HG02885 (cell line): ENCODE measurements around the gene NUBP1.
"Not testable (repeated sequence)": the region's sequence is repeated elsewhere in the genome, so short reads cannot be mapped to it uniquely, and the experiment has no call there.

Experiments used
- ATAC-seq: cut with Tn5 transposase; IDR thresholded peaks from one replicate; pipeline ENCODE4 v1.9.1; 2021; ENCODE audit warnings: mild to moderate bottlenecking; ENCODE audit not compliant: unreplicated experiment, poor library complexity

Gene NUBP1

DNA sequence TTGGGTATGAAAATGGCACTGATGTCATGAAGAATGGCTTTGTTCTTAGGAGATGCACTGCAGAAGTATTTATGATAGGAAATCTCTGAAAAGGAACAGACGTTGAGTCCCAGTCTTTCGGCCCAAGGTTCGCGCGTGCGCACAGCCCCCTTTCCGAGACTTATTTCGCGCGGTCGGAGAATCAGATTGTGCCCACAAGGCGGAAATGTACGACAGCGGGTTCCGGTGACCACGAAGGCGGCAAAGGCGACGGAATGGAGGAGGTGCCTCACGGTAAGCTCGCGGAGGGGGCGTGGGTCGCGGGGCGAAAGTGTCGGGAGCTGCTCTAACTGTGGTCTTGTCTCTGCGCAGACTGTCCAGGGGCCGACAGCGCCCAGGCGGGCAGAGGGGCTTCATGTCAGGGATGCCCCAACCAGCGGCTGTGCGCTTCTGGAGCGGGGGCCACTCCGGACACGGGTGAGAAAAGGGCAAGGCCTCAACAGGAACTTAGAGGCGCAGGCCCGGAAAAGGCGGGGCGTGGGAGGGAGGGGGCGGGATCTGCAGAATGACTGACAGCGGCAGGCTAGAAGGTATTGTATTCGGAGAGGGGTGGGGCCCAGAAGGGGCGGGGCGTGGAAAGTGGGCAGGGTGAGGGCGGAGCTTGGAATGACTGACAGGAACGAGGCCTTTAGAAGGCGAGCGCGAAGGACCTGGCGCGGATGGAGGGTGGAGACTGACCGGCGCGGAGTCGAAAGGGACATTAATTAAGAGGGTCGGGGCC, at the start of gene NUBP1:
TSS of gene NUBP1 (plus strand) at position 233 of the 760 bp plus-strand sequence. CDS start at position 255, 22 bp downstream.
- ATAC-seq, result peak; percentile 86

DNA sequence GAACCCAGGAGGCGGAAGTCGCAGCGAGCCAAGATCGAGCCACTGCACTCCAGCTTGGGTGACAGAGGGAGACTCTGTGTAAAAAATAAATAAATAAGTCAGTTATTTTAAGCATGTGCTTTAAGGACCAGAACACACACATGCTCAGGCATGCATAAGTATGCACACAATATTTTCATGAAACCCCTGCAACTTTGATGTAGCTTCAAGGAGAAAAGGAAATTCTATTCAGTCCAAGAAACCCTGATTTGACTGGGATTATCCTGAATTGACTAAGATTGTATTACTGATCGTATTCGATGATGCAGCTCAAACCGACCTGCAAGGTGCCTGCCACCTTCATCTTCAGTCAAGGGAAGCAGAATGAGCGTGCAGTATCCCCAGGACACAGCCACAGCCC, 49.8 kb upstream of the NUBP1 start:
- ATAC-seq, result no peak

DNA sequence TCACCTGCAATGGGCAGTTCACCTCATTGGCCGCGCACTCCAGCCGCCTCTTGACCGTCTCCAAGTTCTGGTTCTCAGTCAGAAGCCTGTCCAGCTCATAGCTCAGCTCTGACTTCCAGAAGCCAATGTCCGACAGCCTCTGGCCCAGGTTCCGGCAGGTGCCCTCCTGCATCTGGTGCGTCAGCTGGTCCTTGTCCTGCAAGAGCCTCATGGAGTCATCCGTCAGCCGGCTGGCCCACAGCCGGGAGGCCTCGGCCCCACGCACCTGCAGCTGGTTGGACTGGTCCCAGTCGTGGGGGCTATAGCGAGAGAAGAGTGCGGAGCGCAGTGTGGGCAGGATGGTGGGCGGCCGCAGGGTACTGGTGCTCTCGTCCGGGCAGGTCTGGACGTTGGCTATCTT, 49.3 kb upstream of the NUBP1 start:
- no peak for ATAC-seq

DNA sequence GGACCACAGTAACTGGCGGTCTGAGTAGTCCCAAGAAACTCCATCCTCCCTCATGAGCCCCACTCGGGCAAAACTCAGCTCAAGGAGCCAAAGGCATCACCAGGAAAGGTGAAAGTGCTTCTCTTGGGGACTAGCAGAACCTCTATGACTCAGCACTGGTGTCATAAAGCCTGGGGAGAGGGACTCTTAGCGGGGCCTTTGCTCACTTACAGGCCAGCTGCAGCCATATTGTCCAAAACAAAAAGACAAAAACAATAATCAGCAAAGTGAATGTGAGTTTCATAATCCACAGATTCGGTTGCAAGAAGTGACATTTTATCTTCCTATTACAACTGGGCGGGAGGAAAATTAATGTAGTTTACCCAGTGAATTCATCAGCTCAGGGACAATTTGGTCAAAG, 48.8 kb upstream of the NUBP1 start, which contains the start of gene TEKT5:
TSS of gene TEKT5 (minus strand) at position 101 of the 400 bp plus-strand sequence. CDS start at position 44, 57 bp downstream.
- no peak for ATAC-seq

DNA sequence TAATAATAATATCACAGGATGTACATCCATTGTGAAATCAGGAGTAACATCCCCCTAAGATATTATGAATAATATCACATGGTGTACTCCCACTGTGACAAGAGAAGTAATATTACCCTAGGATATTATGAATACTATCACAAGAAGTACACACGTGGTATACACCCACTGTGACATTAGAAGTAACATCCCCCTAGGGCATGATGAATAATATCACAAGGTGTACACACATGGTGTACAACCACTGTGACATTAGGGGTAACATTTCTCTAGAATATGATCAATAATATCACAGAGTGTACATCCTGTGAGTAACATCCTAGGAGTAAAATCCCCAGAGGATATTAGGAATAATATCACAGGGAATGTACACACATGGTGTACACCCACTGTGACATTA, 43.9 kb upstream of the NUBP1 start:
- no peak for ATAC-seq

DNA sequence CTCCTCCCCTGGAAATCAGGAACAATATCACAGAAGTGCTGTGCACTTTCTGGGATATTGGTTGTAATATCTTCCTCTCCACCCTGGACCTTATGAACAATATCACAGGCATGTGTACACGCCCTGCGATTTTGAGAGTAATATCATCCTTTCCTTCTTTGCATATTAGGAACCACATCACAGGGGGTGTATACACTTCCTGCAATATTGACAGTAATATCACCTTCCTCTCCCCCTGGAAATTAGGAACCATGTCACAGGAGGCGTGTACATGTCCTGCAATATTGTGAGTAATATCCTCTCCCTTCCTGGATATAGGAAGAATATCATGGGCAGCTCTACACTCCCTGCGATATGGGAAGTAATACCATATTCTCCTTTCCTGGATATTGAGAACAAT, 34.7 kb upstream of the NUBP1 start:
- no peak for ATAC-seq

DNA sequence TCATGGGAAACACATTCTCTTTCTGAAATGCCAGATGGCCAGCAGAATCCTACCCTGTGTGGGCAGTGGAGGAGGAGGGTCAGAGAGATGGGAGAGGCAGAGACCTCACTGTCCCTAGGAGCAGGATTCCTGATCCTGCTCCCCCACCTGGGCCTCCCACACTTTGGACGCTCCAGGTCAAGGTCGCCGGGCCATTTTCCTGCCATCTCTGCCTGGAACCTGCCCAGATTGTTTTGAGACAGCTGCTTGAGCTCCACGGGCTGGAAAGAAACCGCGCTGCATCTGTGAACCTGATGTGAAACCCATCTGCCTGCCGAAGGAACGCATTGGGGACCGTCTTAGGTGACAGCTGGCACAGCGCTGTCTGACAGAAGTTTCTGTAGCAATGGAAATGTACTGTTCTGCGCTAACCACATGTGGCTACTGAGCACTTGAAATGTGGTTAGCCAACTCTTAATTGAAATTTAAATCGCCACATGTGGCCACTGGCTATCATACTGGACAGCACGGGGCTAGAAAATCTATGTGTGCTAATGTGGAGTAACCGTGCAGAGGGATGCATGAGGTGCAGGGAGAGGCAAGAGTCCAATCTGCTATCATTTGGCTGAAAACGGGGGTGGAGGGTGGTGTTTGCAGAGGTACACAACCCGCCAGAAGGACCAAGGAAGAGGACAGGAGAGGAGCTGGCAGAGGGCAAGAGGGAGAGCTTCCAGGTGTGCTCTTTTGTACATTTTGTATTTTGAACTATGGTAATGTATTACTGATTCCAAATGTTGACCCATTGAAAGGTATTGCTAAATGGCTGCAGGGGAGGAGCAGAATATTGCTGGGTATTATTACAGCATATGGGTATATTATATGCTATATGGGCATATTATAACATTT, 15.4 kb upstream of the NUBP1 start:
- ATAC-seq, result no peak

DNA sequence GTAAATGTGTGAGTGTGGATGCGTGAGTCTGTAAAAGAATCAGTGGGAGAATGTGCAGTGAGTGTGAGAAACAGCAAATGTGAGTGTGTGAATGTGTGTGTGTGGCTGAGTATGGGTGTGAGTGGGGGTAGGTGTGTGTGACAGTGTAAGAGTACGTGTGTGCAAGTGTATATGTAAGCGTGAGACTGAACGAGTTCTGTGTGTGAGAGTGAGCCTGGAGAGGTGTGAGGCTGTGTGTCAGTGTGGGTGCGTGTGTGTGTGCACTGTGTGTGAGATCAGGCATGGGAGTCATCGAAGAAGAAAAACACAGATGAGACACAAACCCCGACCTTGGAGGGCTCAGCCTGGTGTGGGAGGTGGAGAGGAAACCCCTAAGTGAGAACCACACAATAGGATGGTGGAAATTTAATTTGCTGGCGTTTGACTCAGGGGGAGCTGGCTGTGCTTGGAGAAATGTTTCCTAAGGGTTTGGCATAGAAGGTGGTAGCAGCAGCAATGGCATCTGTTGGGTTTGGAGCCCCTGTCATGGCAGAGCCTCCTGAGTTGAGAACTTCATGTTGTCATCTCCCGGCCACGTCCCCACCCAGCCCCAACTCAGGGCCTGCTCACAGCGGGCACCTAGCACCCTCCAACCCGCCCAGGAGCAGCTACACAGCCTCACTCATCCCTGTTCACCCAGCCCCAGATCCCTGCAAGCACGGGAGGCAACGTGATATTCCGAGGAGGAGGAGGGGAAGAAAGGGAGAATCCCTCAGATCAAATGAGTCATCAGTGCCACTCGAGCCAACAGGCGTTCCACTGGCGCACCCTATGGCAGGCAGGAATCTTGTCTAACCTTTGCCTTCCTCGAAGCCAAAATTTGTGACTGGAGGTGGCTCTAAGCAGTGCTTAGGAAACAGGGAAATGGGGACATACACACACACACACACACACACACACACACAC, 14.3 kb upstream of the NUBP1 start:
- no peak for ATAC-seq

DNA sequence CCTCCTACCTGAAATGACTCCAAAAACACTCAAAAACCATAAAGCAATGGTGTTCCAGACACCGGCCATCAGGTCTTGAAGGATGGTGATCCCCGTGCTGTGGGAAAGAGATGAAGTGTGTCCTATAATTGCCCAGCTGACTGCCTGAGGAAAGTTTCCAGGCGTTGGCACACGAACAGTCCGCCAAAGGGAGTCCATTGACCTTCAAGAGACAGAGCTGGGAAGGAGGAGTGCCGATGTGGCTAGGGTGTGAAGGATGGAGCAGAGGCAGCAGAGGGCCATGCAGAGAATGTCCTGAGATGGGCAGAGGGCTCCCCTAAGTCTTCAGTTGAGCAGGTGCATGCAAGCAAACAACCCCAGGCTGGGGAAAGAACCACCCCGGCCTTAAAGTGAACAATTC, 11.9 kb upstream of the NUBP1 start:
- ATAC-seq, result no peak

DNA sequence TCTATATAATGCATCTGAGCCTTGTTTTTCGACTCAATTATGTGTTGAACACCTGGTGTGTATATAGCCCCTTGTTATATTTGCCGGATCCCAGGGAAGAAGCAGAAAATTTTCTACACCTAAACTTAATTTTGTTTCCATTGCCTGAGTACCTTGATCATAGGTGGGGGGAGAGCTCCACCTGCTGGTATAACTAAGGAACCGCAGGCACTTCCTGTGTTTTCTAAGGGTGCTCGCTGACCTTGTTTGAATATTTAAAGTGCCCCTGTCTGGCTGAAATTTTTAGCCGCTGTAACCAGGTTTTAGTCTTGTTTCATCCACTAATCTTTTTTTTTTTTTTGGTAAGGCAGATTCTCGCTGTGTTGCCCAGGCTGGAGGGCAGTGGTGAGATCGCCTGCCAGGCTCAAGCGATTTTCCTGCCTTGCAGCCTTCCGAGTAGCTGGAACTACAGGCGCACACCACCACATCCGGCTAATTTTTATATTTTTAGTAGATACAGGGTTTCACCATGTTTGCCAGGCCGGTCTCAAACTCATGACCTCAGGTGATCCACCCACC, 6.5 kb upstream of the NUBP1 start:
- peak; percentile 38 for ATAC-seq

DNA sequence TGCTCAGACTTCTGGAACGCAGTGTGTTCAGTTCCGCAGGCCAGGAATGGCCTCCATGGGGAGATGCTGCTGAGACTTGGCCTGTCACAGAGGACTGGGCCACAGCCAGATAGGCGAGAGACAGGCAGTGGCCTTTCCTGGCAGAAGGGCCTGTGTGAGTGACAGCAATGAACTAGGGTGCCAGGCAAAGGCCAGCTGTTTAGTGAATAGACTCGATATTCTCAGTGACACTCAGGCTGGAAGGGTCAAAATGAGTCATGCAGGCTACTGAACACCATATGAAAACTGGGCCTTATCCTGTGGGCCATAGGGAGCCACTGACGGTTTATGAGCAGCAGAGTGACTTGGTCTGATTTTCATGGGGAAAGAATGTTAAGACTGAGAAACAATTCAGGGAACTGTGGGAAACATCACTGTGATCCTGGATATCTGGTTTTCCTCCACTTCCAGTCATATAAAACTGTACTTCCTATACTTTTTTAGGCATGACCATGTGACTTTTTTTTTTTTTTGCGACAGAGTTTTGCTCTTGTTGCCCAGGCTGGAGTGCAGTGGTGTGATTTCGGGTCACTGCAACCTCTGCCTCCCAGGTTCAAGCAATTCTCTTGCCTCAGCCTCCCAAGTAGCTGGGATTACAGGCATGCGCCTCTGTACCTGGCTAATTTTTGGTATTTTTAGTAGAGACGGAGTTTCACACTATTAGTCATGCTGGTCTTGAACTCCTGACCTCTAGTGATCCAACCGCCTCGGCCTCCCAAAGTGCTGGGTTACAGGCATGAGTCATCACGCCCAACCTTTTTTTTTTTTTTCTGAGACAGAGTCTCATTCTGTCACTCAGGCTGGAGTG, 5.2 kb upstream of the NUBP1 start:
- ATAC-seq, result peak; percentile 69

DNA sequence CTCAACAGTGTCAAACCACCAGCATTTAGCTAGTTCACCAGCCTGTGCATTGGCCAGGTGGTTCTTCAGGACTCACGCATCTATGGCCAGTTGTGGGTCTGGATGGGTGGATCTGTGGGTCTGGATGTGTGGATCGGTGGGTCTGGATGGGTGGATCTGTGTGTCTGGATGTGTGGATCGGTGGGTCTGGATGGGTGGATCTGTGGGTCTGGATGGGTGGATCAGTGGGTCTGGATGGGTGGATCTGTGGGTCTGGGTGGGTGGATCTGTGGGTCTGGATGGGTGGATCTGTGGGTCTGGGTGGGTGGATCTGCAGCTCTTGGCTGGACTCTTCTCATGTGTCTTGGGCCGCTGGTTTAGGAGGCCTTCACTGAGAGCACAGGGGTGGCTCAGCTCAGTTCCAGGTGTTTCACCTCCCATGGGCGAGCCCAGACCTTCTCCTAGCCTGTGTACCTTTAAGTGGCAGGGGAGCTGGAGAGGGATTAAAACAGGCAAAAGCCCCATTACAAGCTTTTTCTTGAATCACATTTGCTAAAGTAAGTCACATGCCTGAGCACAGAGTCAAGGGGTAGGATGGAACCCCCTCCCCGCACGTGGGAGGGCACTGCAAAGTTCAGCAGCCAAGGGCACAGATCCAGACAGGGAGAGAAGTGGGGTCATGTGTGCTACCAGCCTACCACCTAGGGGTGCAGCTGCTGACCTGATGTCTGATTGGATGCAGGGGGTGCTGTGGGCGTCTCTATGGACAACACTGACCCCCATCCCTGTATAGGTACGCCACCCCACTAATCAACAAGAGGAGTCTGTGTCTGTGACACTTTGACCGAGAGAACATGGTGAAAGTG, 3.4 kb upstream of the NUBP1 start:
- no peak for ATAC-seq

DNA sequence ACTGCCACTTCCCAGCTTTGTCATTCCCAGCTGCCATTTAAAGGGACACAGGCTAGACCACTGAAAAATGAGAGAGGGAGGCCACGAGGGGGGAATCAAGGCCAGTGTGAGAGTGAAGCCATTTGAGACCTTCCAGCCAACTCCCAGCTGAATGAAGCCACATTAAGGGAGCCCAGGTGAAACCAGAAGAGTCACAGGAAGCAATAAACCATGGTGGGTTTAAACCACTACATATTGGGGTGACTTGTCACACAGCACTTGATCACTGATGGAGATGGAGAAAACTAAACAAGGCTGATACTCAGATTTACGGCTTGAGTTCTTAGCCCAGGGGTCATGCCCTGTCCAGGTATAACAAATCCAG, 2.8 kb upstream of the NUBP1 start:
- no peak for ATAC-seq

DNA sequence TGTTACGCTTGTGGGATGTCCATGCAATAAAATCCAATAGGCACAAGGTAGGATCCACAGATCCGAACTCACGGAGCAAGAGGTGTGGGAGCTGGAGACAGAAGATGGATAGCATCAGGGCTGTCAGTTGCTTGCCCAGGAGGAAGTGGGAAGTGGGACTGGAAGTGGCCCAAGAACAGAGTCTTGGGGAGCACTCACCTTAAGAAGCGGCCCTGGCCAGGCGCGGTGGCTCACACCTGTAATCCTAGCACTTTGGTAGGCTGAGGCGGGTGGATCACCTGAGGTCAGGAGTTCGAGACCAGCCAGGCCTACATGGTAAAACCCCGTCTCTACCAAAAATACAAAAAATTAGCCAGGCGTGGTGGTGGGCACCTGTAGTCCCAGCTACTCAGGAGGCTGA, 2.4 kb upstream of the NUBP1 start:
- not testable (repeated sequence) for ATAC-seq

DNA sequence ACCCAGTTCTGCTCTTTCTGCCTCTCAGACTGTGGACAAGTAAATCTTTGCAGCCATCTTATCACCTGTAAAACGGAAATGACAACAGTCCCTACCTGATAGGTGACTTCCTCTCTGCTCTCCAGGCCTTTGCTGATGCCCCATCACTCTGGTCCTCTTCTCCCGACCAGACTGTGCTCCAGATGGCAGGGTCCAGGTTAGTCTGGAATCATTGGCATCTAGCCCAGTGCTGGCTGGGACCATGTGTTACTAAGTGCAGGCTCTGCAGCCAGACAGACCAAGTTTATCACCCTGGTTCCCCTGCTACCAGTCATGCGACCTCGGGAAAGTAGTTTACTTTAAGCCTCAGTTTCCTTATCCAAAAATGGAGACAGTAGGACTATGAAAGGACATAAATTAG, 1.8 kb upstream of the NUBP1 start:
- no peak for ATAC-seq

DNA sequence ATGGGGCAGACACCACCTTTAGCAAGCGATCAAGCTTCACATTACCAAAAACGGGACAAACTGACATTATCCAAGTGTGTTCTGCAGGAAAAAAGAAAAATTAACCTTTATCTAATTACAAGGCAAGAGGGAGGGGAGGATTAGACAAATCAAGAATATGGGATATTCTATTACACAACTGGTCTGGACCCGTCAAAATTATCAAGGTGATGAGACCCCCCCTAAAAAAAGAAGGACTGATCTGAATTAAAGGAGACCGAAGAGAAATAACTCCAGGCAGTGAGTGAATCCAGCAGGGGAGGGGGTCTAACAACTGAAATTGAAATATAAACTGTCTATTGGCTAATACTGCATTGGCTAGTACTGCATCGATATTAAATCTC, 424 bp upstream of the NUBP1 start:
- no peak for ATAC-seq

DNA sequence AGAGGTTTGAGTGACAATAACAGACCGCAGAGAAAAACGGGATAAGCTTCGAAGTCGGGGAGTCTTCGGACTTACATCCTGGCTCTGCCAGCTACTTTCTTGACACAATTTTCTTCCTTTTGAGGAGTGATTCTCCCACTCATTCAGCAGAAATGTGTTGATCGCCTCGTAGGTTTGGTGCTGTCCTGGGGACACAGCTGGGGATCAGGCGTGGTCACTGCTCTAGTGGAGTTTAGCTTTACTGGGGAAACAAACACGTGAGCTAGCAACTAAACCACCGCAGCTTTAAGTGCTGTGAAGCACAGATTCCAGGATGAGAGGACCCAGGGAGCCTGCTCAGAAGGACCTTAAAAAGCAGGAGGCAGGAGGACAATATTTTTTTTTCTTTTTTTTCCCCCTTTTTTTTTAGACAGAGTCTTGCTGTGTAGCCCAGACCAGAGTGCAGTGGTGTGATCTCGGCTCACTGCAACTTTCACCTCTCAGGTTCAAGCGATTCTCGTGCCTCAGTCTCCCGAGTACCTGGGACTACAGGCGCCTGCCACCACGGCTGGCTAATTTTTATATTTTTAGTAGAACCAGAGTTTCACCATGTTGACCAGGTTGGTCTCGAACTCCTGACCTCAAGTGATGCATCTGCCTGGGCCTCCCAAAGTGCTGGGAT, 858 bp downstream of the NUBP1 start:
- ATAC-seq, result no peak

DNA sequence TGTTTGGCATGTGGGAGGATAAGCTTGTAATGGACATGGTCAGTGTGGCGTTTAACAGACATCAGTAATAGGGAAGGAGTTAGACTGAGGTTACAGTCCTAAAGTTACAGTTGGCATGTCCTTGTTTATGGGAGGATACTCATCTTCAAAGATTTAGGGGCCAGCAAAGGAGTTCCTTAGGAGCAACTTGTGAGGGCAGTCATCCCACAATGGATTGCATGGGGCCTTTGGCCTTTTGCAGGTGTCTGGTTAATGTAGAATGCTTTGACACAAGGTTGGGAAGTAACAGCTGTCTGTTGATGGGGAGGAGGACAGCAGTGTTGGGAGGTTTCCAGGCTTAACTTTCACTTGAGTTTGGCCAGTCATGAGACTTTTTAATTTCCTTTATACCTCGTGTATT, 2.2 kb downstream of the NUBP1 start:
- ATAC-seq, result no peak
